GM21576 (cell line): ENCODE measurements around the gene SLC6A5.
A peak's percentile ranks its signal among the peaks of the same experiment; 100 is the strongest.

Source experiments
- ATAC-seq: cut with Tn5 transposase; IDR thresholded peaks from one replicate; pipeline ENCODE4 v1.9.1; 2021; ENCODE audit warnings: mild to moderate bottlenecking, moderate library complexity; ENCODE audit not compliant: unreplicated experiment

SLC6A5 gene

GRCh38 chr11:20596205-20597153, 2.9 kb upstream of the SLC6A5 start:
- no peak for ATAC-seq

GRCh38 chr11:20597154-20597679, 2.2 kb upstream of the SLC6A5 start:
- ATAC-seq: no peak

- ATAC-seq: no peak
These were observed 1.5 kb upstream of the SLC6A5 start for GRCh38 chr11:20597680-20598484.

DNA sequence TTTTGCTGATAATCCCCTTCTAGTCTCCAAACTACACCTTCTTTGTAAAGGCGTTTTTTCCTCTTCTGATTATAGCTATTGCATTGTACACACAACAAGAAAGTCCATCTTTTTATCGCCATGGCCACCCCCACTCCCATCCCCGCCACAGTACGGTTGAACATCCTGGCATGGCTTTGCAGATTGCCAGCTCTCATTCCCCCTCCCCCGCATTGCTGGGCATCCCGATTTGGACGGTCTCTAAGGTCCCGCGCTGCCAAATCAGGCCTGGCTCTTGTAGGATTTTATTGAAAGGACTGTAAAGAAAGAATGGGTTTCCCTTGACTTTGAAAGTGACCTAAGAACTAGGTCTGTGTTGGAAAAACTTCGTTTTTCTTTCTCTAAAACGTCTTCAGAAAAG, 916 bp upstream of the SLC6A5 start:
- no peak for ATAC-seq

DNA sequence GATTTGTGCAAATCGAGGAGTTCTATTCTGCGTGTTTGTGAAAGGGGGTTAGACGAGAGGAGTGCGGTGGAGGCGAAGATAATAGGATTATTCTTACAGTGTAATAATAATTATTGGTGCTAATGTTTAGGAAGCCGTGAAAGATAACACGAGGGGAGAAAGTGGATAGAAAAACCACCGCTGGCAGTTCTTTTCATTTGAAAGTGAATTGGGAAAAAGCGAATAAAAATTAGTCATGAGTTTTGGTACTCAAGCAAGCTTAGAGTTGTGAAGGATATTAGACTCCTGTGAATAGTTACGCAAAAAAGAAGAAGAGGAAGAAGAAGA, 575 bp downstream of the SLC6A5 start:
- no peak for ATAC-seq

DNA sequence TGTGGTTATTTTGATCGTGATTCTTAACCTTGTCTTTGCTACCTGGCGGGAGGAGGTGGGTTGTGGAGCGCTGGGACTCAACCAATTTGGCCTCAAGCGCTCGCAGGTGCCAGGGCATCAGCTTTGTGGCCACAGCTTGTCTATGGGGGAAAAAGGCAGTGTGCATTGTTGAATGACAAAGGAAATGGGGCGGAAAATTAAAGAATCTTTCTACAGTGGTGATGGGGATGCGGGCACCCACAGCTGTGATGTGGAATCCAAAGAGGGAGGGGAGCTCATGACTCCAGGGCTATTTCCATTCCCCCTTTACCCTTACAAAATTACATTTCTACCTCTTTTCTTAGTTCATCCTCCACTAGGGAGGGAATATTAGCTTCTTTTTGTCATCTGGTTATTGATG, 1.1 kb downstream of the SLC6A5 start:
- ATAC-seq: no peak

- no peak for ATAC-seq
These were observed 2.0 kb downstream of the SLC6A5 start for GRCh38 chr11:20601221-20601914.

DNA sequence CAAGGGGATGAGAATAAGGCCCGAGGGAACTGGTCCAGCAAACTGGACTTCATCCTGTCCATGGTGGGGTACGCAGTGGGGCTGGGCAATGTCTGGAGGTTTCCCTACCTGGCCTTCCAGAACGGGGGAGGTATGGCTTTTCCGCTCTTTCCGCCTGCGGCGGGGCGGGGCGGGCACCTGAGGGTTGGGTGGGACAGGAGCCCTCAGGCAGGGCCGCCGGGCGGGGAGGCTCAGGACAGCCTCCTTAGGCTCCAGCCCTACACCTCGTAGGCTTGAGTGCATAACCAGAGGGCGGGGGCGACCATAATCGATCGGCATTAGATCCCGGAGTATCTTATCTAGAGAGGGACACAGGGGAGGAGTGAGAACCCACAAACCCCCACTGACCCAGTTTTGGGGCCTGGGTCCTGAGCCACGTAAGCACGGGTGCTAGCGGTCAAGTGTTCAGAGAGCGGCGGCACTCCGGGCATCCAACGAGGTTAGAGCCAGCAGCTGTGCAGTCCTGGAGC, 4.9 kb downstream of the SLC6A5 start:
- ATAC-seq: no peak

DNA sequence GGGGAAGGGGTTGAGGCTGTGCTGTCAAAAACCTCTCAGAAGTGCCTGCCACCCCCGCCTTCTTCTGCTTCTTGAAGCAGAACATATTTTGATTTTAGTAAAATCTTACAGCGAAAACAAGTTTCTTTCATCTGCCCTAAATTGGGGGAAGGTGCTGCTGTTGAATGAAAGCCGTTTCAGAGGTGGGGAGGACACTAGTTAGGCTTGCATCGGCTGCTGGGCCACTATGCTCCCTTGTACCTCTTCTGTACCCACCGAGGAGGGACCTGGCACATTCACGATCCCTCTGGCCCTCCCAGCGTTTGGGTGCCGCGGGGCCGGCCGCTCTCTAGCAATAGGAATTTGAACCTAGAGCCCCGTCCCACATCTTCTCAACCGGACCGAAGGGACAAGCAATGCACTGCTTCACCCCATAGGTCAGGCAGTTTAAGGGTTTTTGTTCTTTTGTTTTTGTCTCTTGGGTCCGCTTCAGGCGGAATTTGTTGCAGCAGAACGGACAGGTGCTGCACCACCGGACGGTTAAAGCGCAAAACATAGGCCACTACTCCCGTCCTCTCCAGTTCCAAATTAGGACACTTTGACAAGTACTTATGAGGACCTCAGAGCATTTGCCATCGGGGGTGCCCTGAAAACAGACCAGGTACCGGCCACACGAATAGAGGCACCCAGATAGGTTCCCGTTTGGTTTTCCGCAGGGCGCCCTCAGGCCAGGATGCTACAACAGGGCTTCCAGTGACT, 5.6 kb downstream of the SLC6A5 start:
- ATAC-seq: no peak

GRCh38 chr11:20605602-20606091, 6.2 kb downstream of the SLC6A5 start:
- ATAC-seq: no peak

DNA sequence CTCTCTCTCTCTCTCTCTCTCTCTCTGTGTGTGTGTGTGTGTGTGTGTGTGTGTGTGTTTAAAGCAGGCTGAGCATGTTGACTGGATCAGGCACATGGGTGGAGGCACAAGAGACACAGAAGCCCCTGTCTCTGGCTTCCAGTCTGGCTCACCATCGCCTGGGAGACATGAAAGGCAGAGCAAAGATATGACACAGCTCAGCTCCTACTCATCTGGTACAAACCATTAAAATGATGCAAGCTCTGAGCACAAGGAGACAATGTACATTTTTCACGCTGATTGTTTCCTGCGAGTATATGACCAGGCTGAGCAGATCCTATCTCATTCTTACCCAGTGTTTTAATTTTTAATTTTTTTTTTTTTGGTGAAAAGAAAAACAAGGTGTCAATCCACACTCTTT, 9.5 kb downstream of the SLC6A5 start:
- no peak for ATAC-seq

DNA sequence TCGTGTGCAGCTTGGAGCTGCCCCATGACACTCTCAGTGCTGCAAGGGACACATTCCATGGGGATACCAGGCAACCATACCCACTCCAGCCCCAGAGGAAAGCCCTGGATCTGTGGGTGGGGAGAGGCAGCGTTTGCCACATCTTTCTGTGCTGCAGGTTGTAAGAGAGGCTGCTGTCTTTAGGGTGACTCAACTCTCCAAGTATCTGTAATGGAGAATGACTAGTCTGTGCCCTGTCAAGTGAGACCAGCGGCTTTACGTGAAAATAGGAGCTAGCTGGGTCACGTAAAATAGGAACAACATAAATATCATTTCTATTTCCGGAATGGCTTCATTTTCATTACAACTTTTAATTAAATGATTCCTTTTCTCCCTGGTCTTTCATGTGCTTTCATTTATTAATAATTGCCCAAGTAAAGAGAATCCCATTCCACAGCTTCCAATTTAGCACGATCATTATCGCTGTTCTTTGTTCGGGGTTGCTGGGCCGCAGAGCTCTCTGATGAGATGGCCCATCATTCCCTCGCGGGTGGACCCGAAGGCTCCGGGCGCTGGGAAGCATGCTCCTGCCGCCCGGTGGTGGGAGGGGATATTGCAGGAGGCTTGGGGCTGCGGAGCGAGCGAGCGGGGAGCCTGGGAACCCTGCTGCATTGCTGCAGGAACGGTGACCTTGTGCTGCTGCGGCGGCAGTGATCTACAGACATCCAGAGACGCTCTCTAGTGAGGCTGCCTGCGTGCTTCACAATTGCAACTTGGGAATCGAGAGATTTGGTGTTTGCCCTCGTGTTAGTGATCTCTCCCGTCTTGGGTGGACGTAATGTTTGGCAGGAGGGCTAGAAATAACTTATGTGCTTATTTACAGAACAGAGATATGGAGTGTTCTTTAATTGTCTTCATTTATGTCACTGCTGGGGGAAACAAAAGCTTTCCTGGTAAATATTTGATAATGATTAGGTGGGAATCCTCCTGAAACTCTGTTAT, 10.6 kb downstream of the SLC6A5 start:
- peak; percentile 97 for ATAC-seq

DNA sequence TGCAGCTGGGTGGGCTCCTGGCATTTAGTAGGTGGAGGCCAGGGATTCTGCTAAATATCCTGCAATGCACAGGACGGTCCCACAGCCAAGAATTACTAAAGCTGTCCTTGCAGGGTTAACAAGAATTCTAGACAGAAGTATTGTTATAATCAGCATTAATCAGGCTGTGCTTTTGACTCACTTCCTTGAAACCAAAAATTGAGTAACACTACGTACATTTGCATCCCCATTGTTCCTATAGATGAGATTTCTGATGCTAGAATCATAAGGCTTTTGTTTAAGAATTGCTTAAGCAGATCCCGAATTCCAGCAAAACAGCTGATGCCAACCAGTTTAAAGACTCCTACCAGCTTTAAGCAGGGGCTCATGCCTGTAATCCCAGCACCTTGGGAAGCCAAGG, 11.4 kb downstream of the SLC6A5 start:
- no peak for ATAC-seq

- ATAC-seq: no peak
These were observed 12.0 kb downstream of the SLC6A5 start for GRCh38 chr11:20611445-20611844.

GRCh38 chr11:20611892-20612291, 12.5 kb downstream of the SLC6A5 start:
- ATAC-seq: no peak

- no peak for ATAC-seq
These were observed 13.0 kb downstream of the SLC6A5 start for GRCh38 chr11:20612416-20612815.

DNA sequence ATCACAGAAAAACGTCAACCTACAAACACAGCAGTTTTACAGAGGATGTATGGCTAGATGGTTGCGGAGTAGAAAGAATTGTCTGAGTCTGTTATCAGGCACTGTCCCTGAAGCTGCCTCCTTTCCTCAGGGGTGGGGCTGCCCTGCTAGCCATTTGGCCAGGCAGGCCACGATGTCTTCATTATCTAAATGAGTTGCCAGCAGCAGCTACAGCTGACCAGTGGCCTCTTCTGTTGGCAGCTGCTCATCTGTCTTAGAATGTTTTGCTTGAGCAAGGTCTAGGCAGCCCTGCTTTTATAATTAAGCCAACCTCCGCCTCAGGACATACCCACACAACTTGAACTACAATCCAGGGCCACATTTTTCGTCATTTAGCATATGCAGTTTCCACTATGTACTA, 17.5 kb downstream of the SLC6A5 start:
- no peak for ATAC-seq

GRCh38 chr11:20617346-20618005, 18.1 kb downstream of the SLC6A5 start:
- no peak for ATAC-seq
